Stimulated activated CD8-positive, alpha-beta memory T cell treated with anti-CD3 and anti-CD28 coated beads, Interleukin-7, amount 100 ng/mL, for 1 hour (primary cell): Measurements from ENCODE around the gene CCDC6.
"Not testable (repeated sequence)": the region's sequence is repeated elsewhere in the genome, so short reads cannot be mapped to it uniquely, and the experiment has no call there.

Experiments used
- DNase-seq, 2 donors: peaks; one replicate each; pipeline ENCODE4 v3.0.0-alpha.2; 2020; ENCODE audit warnings: low read depth in 2 of 2

CCDC6 gene

DNA sequence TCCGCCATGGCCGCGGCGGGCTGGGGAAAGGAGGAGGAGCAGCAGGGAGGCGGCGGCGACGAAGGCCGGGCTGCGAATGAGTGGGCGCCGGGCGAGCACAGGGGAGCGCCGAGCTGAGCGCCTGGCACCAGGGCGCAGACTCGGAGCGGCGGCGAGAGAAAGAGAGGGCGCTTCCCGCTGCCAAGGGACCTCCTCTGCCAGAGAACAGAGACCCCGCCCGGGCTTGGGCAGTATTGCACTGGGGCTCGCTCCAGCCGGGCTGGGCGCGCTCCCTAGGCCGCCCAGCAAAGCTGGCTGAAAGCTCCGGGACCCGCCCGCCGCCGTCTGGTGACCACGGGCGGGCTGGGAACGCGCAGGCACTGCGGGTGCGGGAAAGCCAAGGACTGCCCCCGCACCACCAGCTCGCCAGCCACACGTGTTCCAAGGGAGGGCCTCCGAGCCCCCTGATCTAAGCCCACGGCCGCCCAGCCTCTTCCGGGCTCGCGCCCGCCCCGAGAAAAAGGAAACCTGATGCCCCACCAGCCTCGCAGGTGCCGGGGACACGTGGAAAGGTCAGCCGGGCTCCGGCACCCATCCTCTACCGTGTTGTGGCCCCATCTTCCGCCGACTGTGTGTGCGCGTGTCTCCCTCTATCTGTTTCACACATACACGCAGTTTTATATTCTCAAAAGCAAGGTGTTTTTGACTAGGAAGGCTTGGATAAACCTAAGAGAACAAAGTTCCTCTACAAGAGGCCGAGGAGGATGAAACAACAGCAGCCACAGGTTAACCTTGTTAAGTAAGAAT is at the start of gene CCDC6:
CCDC6 (minus strand) TSS at position 140 of the 786 bp plus-strand sequence; CDS start at position 8, 132 bp downstream.
- peak; percentile 83 to 85 for DNase-seq

DNA sequence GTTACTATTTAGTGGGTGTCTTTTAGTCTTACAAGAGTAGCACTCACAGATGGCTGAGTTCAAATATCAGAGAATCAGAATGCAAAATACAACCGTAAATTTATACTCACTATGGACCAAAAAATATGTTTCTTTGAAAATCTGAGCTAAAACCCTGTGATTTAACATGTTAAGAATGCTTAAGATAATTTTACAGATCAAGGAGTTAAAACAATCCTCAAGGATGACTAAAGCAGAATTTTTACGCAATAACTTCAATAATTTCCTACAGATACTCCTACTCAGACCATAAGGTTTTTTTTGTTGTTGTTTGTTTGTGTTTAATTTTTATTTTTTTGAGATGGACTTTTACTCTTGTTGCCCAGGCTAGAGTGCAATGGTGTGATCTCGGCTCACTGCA is 47.9 kb upstream of the CCDC6 start:
- no peak for DNase-seq

DNA sequence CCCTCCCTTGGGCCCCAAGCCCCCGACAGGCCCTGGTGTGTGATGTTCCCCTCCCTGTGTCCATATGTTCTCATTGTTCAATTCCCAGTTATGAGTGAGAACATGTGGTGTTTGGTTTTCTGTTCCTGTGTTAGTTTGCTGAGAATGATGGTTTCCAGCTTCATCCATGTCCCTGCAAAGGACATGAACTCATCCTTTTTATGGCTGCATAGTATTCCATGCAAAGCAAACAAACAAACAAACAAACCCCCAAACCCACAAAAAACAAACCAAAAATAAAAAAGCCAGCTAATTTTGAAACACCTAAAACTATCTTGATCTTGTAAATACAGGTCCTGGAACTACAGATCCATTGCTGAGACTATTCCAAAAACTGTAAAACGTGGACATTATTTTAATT is 47.4 kb upstream of the CCDC6 start:
- not testable (repeated sequence) for DNase-seq

DNA sequence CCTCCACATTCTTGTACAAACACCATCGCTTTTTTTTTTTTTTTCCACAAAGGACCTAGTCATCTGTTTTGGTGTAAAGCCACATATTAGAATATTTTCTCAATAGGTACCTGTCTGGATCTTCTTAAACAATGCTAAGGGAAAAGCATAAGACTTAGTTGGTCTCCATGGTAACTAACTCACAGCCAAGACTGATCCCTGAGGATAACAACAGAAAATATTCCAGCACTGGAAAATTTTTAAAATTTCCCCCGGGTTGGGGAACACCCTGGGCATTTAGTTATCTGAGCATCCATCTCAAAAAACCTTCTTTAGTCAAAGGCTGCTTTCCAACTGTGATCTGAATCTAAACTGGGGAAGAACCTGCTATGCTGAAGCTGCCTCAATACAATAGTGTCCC is 43.7 kb upstream of the CCDC6 start:
- DNase-seq, result no peak

GRCh38 chr10:59949608-59950007 is 43.3 kb upstream of the CCDC6 start:
- DNase-seq, result no peak

DNA sequence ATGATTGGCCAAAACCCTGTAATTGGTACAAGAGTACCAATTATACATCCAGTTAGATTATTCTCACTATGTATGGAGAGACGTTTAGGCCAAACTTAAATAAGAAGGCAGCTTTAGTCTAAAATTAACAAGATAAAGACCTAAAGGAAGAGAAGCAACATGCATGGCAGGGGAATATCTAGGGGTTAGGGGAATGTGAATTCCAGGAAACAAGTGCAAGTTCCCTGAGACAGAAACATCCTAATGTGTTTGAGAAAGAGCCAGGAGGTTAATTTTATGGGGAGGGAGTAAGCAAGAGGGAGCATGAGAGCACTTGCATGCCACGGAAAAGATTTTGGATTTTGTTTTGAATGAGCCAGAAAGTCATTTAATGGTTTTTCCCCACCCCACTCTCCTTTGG is 39.6 kb upstream of the CCDC6 start:
- DNase-seq, result no peak

DNA sequence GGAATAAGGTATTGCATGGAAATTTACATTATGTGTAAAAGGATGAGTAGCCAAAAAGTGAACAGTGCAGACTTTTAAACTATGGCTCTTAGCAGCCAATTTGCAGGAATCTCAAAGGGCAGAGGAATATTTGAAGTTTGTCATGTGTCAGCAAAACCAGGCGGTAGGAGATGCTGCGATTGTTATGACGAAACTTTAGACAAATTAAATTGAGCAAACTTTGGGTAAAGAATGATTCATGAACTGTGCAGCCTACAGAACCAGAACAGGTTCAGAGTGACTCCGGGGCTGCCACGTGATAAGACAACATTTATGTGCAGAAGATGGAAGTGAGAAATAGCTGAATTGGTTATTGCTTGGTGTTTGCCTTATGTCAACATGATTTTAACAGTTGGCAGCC is 39.2 kb upstream of the CCDC6 start:
- no peak for DNase-seq

DNA sequence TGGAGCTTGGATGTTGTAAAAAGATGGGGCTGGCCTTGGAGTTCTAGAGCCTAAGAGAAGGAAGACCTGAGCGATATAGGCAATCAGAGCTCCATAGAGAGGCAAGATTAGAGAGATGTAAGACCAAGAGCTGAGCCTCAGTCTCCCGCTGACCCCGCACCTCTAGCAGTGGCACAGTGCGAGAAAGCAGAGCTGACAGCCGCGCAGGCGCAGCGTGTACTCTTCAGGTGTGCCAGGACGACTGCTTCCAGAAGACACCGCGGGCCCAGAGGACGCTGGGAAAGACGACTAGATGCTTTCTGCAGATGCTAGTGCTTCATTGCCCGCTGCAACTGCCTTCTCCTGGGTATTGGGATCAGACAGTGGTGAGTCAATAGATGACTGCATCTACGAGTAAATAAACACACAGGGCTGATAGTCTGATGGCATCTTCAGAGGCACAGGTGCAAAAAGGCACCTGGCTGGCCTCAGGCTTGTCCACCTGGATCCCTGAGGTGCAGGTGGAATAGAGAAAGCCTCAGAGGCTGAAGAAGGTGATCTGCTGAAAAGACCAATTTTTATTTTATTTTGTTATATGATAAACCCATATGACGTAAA is 38.1 kb upstream of the CCDC6 start:
- no peak for DNase-seq

- no peak for DNase-seq
These were observed 36.2 kb upstream of the CCDC6 start for GRCh38 chr10:59942556-59942955.

DNA sequence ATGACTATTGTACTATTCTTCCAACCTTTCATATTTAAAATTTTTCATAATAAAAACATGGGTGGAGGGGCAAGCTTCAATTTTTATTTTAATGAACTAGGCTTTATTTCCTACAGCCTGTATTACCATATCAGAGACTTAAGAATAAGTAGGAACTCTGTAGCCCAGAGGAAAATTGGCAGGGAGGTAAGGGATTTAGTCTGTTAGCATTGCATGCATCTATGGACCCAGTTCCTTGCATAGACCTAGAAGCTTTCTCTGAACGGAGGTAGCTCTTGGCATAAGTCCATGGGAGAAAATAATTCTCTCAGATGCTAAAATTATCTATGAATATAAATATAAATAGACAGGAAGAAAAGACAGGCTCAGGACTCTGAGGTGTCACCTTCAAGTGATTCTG is 31.4 kb upstream of the CCDC6 start:
- no peak for DNase-seq

- no peak for DNase-seq
These were observed 28.3 kb upstream of the CCDC6 start for GRCh38 chr10:59934701-59935100.

- DNase-seq, result not testable (repeated sequence)
These were observed 24.6 kb upstream of the CCDC6 start for GRCh38 chr10:59930788-59931521.

GRCh38 chr10:59926086-59926485 is 19.7 kb upstream of the CCDC6 start:
- no peak for DNase-seq

DNA sequence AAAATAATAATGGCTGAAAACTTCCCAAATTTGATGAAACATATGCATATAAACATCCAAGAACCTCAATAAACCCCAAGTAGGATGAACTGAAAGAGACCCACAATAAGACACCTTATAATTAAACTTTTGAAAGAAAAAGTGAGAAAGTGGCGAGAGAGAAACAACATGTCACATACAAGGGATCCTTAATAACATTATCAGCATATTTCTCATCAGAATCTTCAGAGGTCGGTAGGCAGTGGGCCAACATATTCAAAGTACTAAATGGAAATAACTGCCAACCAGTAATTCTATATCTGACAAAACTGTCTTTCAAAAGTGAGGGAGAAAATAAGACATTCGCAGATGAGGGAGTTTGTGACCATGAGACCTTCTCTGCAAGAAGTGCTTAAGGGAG is 16.6 kb upstream of the CCDC6 start:
- DNase-seq, result no peak

- DNase-seq, result no peak
These were observed 11.6 kb upstream of the CCDC6 start for GRCh38 chr10:59917922-59918321.

- DNase-seq, result no peak
These were observed 7.3 kb upstream of the CCDC6 start for GRCh38 chr10:59913547-59914237.

GRCh38 chr10:59910867-59911266 is 4.5 kb upstream of the CCDC6 start:
- no peak for DNase-seq

GRCh38 chr10:59909815-59910214 is 3.5 kb upstream of the CCDC6 start:
- DNase-seq, result no peak

GRCh38 chr10:59908808-59909143 is 2.4 kb upstream of the CCDC6 start:
- DNase-seq, result no peak

GRCh38 chr10:59907918-59908807 is 1.8 kb upstream of the CCDC6 start:
- DNase-seq, result peak in 1 of 2 donors; percentile 14

- DNase-seq, result no peak
These were observed 1.2 kb upstream of the CCDC6 start for GRCh38 chr10:59907537-59907917.
